HepG2 (cell line): ENCODE results near the gene KCNK7. TPM values are rescaled to one million over a fixed set of nuclear protein-coding genes. Genes with fewer than 3 reads are reported as not detected.

ENCODE experiments used
- ARNTL ChIP-seq: sonication (generic); formaldehyde crosslinking; IDR thresholded peaks from 2 replicates; pipeline ENCODE4 v1.4.0; 2020; ENCODE audit warnings: mild to moderate bottlenecking, missing genetic modification reagents
- ATF7 ChIP-seq, 2 experiments: fragments of 450-650 bp in 1 of 2; sonication (generic) in 1 of 2; formaldehyde crosslinking in 1 of 2; IDR thresholded peaks; 2 replicates each; pipeline versions ENCODE4 v1.4.0 to v1.6.1; 2016 to 2020; ENCODE audit warnings: antibody characterized with exemption in 1 of 2, mild to moderate bottlenecking in 1 of 2, missing genetic modification reagents in 1 of 2
- ETV6 ChIP-seq: sonication (generic); formaldehyde crosslinking; conservative IDR thresholded peaks from 2 replicates; pipeline ENCODE4 v1.4.0; 2020; ENCODE audit warnings: missing genetic modification reagents
- JUNB ChIP-seq: sonication (generic); formaldehyde crosslinking; IDR thresholded peaks from 2 replicates; pipeline ENCODE4 v1.8.0; 2022; ENCODE audit warnings: missing genetic modification reagents, mild to moderate bottlenecking, borderline replicate concordance
- MXD4 ChIP-seq: IDR thresholded peaks from 2 replicates; pipeline ENCODE4 v1.6.1; 2016; ENCODE audit warnings: mild to moderate bottlenecking, missing biosample characterization, missing genetic modification reagents
- PAWR ChIP-seq: sonication (generic); formaldehyde crosslinking; IDR thresholded peaks from 2 replicates; pipeline ENCODE4 v1.4.0; 2020; ENCODE audit warnings: missing genetic modification reagents, mild to moderate bottlenecking, borderline replicate concordance
- PAX8 ChIP-seq: sonication (generic); formaldehyde crosslinking; IDR thresholded peaks from 2 replicates; pipeline ENCODE4 v1.8.0; 2022; ENCODE audit warnings: mild to moderate bottlenecking, missing genetic modification reagents, borderline replicate concordance
- SAFB2 ChIP-seq: sonication (generic); formaldehyde crosslinking; IDR thresholded peaks from 2 replicates; pipeline ENCODE4 v1.5.1; 2020; ENCODE audit warnings: missing genetic modification reagents, low read depth, mild to moderate bottlenecking, borderline replicate concordance
- USF2 ChIP-seq, 2 experiments: sonication (generic) in 1 of 2; formaldehyde crosslinking in 1 of 2; IDR thresholded peaks; 2 replicates each; pipeline versions ENCODE4 v1.5.1 to v1.6.1; 2011 to 2020; ENCODE audit warnings: borderline replicate concordance in 1 of 2, low read depth in 1 of 2, low read length in 1 of 2, mild to moderate bottlenecking in 1 of 2, missing genetic modification reagents in 1 of 2, moderate library complexity in 1 of 2
- YEATS2 ChIP-seq: sonication (generic); formaldehyde crosslinking; IDR thresholded peaks from 2 replicates; pipeline ENCODE4 v1.4.0; 2020; ENCODE audit warnings: missing genetic modification reagents, borderline replicate concordance
- ZNF460 ChIP-seq: sonication (generic); formaldehyde crosslinking; IDR thresholded peaks from 2 replicates; pipeline ENCODE4 v1.5.1; 2020; ENCODE audit warnings: missing genetic modification reagents, mild to moderate bottlenecking, borderline replicate concordance
- ZNF878 ChIP-seq: sonication (generic); formaldehyde crosslinking; IDR thresholded peaks from 2 replicates; pipeline ENCODE4 v1.8.1; 2023; ENCODE audit warnings: mild to moderate bottlenecking, missing genetic modification reagents, moderate library complexity
- polyA plus RNA-seq, 8 experiments: library from polyadenylated mRNA; depleted of rRNA in 3 of 8; stranded (reverse) in 7 of 8; unstranded in 1 of 8; fragments of >200 nt; fragmentation: Illumina TruSeq in 4 of 8; extraction: Trizol in 4 of 8; gene quantifications; 2 replicates each; pipeline versions ENCODE4 v1.2.1 to v1.2.3, GENCODE V29; 2011 to 2016; ENCODE audit warnings: low read depth in 4 of 8, missing spikeins in 1 of 8, mixed read lengths in 1 of 8; ENCODE audit not compliant: insufficient read depth in 1 of 8
- total RNA-seq, 5 experiments: library from RNA; depleted of rRNA; stranded (reverse); fragments of >200 nt; fragmentation: Illumina TruSeq; extraction: Trizol; gene quantifications; 2 replicates each; pipeline ENCODE4 v1.2.3, GENCODE V29; 2016; ENCODE audit warnings: low read depth in 1 of 5
- TF ChIP-seq, protein P1 (sequence below): sonication (generic); formaldehyde crosslinking; IDR thresholded peaks from 2 replicates; pipeline ENCODE4 v1.5.1; 2020; ENCODE audit warnings: missing genetic modification reagents, mild to moderate bottlenecking, borderline replicate concordance
- TF ChIP-seq, protein P2 (sequence below): sonication (generic); formaldehyde crosslinking; IDR thresholded peaks from 2 replicates; pipeline ENCODE4 v1.9.0; 2022; ENCODE audit warnings: missing genetic modification reagents, mild to moderate bottlenecking, borderline replicate concordance
- TF ChIP-seq, protein P3 (sequence below): sonication (generic); formaldehyde crosslinking; IDR thresholded peaks from 2 replicates; pipeline ENCODE4 v1.4.0; 2020; ENCODE audit warnings: missing genetic modification reagents, borderline replicate concordance

KCNK7 gene
- total and polyA plus RNA-seq, 2 of the 13 experiments (the other 11 are each of a cell fraction or from before 2014, with no cell fraction given) = 0.11 TPM; not detected in 1

DNA sequence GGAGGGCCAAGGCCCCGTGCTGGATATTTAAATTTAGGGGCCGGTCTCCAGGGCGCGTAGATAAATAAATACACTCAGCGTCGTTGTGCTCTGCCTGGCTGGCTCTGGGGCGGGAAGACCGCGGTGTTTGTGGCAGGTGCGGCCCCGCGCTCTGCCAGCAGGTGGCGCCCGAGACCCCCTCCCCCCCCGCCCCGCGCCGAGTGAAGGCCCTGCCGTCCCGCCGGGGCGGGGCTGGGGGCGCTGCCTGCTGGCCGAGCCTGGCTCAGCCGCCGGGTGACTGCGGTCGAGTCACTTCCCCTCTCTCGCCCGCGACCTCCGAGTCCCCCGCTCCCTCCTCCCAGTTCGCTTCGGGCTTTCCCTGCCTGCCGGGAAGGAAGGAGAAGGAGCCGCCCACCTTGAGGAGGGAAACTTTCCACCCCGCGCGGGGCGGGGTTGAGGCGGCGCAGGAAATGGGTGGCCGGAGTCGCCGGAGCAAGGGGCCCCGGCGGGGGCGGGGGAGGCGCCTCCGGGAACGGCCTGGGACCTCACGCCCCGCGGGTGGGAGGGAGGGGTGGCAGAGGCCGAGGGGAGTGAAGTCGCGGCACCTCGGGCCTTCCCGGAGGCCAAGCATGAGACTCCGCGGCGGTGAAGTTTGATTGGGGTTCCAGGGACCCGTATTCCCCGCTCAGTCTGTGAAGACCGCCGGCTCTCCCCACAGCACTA is 21.3 kb downstream of the KCNK7 start (continued):
- no peak for TF ChIP-seq SAFB2 (CRISPR knock-in tag)
- TF ChIP-seq ZNF460 (CRISPR knock-in tag) = no peak
- TF ChIP-seq ETV6 (CRISPR knock-in tag) = no peak
- TF ChIP-seq PAX8 (CRISPR knock-in tag) = no peak
- no peak; the same call in 1 of the 2 replicates for TF ChIP-seq ARNTL (CRISPR knock-in tag)
- TF ChIP-seq, protein P1, sequence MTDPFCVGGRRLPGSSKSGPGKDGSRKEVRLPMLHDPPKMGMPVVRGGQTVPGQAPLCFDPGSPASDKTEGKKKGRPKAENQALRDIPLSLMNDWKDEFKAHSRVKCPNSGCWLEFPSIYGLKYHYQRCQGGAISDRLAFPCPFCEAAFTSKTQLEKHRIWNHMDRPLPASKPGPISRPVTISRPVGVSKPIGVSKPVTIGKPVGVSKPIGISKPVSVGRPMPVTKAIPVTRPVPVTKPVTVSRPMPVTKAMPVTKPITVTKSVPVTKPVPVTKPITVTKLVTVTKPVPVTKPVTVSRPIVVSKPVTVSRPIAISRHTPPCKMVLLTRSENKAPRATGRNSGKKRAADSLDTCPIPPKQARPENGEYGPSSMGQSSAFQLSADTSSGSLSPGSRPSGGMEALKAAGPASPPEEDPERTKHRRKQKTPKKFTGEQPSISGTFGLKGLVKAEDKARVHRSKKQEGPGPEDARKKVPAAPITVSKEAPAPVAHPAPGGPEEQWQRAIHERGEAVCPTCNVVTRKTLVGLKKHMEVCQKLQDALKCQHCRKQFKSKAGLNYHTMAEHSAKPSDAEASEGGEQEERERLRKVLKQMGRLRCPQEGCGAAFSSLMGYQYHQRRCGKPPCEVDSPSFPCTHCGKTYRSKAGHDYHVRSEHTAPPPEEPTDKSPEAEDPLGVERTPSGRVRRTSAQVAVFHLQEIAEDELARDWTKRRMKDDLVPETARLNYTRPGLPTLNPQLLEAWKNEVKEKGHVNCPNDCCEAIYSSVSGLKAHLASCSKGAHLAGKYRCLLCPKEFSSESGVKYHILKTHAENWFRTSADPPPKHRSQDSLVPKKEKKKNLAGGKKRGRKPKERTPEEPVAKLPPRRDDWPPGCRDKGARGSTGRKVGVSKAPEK (CRISPR knock-in tag) = no peak
- TF ChIP-seq, protein P2, sequence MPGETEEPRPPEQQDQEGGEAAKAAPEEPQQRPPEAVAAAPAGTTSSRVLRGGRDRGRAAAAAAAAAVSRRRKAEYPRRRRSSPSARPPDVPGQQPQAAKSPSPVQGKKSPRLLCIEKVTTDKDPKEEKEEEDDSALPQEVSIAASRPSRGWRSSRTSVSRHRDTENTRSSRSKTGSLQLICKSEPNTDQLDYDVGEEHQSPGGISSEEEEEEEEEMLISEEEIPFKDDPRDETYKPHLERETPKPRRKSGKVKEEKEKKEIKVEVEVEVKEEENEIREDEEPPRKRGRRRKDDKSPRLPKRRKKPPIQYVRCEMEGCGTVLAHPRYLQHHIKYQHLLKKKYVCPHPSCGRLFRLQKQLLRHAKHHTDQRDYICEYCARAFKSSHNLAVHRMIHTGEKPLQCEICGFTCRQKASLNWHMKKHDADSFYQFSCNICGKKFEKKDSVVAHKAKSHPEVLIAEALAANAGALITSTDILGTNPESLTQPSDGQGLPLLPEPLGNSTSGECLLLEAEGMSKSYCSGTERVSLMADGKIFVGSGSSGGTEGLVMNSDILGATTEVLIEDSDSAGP (CRISPR knock-in tag) = no peak
- TF ChIP-seq USF2 (IDR thresholded peaks at IDR 0.05; ENCODE audit: low read depth, low read length) = no peak
- no peak for TF ChIP-seq USF2 (CRISPR knock-in tag; IDR thresholded peaks at IDR 0.05; ENCODE audit: borderline replicate concordance)
- TF ChIP-seq, protein P3, sequence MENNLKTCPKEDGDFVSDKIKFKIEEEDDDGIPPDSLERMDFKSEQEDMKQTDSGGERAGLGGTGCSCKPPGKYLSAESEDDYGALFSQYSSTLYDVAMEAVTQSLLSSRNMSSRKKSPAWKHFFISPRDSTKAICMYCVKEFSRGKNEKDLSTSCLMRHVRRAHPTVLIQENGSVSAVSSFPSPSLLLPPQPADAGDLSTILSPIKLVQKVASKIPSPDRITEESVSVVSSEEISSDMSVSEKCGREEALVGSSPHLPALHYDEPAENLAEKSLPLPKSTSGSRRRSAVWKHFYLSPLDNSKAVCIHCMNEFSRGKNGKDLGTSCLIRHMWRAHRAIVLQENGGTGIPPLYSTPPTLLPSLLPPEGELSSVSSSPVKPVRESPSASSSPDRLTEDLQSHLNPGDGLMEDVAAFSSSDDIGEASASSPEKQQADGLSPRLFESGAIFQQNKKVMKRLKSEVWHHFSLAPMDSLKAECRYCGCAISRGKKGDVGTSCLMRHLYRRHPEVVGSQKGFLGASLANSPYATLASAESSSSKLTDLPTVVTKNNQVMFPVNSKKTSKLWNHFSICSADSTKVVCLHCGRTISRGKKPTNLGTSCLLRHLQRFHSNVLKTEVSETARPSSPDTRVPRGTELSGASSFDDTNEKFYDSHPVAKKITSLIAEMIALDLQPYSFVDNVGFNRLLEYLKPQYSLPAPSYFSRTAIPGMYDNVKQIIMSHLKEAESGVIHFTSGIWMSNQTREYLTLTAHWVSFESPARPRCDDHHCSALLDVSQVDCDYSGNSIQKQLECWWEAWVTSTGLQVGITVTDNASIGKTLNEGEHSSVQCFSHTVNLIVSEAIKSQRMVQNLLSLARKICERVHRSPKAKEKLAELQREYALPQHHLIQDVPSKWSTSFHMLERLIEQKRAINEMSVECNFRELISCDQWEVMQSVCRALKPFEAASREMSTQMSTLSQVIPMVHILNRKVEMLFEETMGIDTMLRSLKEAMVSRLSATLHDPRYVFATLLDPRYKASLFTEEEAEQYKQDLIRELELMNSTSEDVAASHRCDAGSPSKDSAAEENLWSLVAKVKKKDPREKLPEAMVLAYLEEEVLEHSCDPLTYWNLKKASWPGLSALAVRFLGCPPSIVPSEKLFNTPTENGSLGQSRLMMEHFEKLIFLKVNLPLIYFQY (CRISPR knock-in tag) = no peak
- TF ChIP-seq ZNF878 (CRISPR knock-in tag) = no peak
- TF ChIP-seq PAWR (CRISPR knock-in tag) = no peak
- peak; percentile 59; the same call in 1 of the 2 replicates for TF ChIP-seq YEATS2 (CRISPR knock-in tag)
- no peak for TF ChIP-seq ATF7 (IDR thresholded peaks at IDR 0.05)
- no peak for TF ChIP-seq ATF7 (CRISPR knock-in tag; IDR thresholded peaks at IDR 0.05)
- no peak; the same call in 1 of the 2 replicates for TF ChIP-seq MXD4 (CRISPR knock-in tag)
- TF ChIP-seq JUNB (CRISPR knock-in tag) = no peak
